GM19395 (cell line): ENCODE data around the gene CTIF.

ENCODE experiments used
- ATAC-seq: cut with Tn5 transposase; IDR thresholded peaks from one replicate; pipeline ENCODE4 v1.9.1; 2021; ENCODE audit warnings: mild to moderate bottlenecking, moderate library complexity; ENCODE audit not compliant: unreplicated experiment

The CTIF gene

GRCh38 chr18:48599391-48599790, 60.6 kb downstream of the CTIF start:
- ATAC-seq: no peak

- no peak for ATAC-seq
Observed at GRCh38 chr18:48600046-48600445, 61.2 kb downstream of the CTIF start.

GRCh38 chr18:48600456-48601090, 61.7 kb downstream of the CTIF start:
- ATAC-seq: no peak

- no peak for ATAC-seq
Observed at GRCh38 chr18:48601343-48601742, 62.5 kb downstream of the CTIF start.

GRCh38 chr18:48602759-48603390, 64.0 kb downstream of the CTIF start:
- no peak for ATAC-seq

- ATAC-seq: peak; percentile 62
Observed at GRCh38 chr18:48605408-48605845, 66.6 kb downstream of the CTIF start.

GRCh38 chr18:48607056-48607984, 68.5 kb downstream of the CTIF start:
- ATAC-seq: no peak

- ATAC-seq: no peak
Observed at GRCh38 chr18:48608581-48608980, 69.8 kb downstream of the CTIF start.

- no peak for ATAC-seq
Observed at GRCh38 chr18:48609114-48609513, 70.3 kb downstream of the CTIF start.

GRCh38 chr18:48609820-48610815, 71.3 kb downstream of the CTIF start:
- no peak for ATAC-seq

- ATAC-seq: no peak
Observed at GRCh38 chr18:48611203-48611602, 72.4 kb downstream of the CTIF start.

- ATAC-seq: no peak
Observed at GRCh38 chr18:48611785-48612480, 73.1 kb downstream of the CTIF start.

GRCh38 chr18:48612511-48612910, 73.7 kb downstream of the CTIF start:
- ATAC-seq: no peak

- no peak for ATAC-seq
Observed at GRCh38 chr18:48612917-48613316, 74.1 kb downstream of the CTIF start.

GRCh38 chr18:48613589-48614404, 75.0 kb downstream of the CTIF start:
- ATAC-seq: no peak

GRCh38 chr18:48615566-48616401, 77.0 kb downstream of the CTIF start:
- no peak for ATAC-seq

- no peak for ATAC-seq
Observed at GRCh38 chr18:48616484-48617255, 77.8 kb downstream of the CTIF start.
